ENCODE results near the gene CNIH3. TPM values are rescaled to one million over a fixed set of nuclear protein-coding genes. Genes with fewer than 3 reads are reported as not detected.

The CNIH3 gene
- polyA plus RNA-seq, 1 donor (not counting 4 experiments of a cell fraction or from before 2014, with no cell fraction given), result 0.81 TPM

DNA sequence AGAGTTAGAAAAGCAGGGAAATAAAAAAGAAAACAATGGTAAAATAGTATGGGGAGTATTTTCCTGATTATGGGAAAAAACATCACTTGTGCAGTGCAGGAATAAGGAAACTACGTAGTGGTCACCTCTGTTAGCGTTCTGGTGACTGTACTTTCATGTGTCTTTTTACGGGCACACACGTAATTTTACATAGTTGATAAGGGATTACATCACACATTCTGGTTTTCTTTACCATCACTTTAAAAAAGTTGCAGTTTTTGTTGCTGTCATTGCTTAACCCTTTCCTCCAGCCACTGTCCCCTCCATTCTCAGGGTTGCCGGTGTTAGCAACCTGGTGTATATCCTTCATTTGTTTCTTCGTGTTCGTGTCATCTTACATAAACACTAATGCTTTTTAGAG is 35.1 kb downstream of the CNIH3 start:
- TF ChIP-seq, protein P1, sequence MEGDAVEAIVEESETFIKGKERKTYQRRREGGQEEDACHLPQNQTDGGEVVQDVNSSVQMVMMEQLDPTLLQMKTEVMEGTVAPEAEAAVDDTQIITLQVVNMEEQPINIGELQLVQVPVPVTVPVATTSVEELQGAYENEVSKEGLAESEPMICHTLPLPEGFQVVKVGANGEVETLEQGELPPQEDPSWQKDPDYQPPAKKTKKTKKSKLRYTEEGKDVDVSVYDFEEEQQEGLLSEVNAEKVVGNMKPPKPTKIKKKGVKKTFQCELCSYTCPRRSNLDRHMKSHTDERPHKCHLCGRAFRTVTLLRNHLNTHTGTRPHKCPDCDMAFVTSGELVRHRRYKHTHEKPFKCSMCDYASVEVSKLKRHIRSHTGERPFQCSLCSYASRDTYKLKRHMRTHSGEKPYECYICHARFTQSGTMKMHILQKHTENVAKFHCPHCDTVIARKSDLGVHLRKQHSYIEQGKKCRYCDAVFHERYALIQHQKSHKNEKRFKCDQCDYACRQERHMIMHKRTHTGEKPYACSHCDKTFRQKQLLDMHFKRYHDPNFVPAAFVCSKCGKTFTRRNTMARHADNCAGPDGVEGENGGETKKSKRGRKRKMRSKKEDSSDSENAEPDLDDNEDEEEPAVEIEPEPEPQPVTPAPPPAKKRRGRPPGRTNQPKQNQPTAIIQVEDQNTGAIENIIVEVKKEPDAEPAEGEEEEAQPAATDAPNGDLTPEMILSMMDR (optimal IDR thresholded peaks at IDR 0.05 in 1 of 3, IDR thresholded peaks at IDR 0.05 in 1 of 3, conservative IDR thresholded peaks at IDR 0.05 in 1 of 3; ENCODE audit: extremely low read depth in 1 of 3, insufficient read depth in 2 of 3, low read length in 3 of 3), result no peak
- TF ChIP-seq EZH2 (IDR thresholded peaks at IDR 0.05; ENCODE audit: low read length), result no peak
- dilution Hi-C loops (cut with MboI; ENCODE audit: extremely low pct_ligation_motif_present, low sequenced_read_pairs), result no loop called here

DNA sequence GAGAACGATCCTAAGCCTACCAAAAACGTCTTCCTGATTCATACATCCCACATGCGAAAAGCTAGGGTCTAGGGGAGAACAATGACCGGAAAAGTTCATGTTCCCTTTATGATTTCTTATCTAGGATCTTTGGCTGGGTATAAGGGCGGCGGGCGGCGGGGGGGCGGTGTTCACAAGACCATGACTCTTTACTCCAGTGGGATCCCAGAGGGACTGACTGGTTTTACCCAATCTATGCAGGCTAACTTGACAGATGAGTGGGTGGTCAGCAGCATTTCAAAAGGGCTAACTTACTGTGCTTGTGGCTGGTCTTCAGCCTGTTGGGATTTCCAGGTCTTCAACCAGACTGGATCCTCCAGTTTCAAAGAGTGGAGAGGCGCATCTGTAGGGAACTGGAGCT is 40.3 kb downstream of the CNIH3 start:
- no peaks in the 10 kb centered on the region for H3K79me2 ChIP-seq (ENCODE audit: control insufficient read depth, insufficient read depth, low read length)
- H4K20me1 ChIP-seq (ENCODE audit: control insufficient read depth, extremely low read depth, insufficient read depth, low read length), result no peaks in the 10 kb centered on the region
- no peak overlapping the region for H3K4me3 ChIP-seq (ENCODE audit: control insufficient read depth in 2 of 3, extremely low read depth in 1 of 3, insufficient read depth in 2 of 3, low read depth in 1 of 3, low read length in 3 of 3)
- dilution Hi-C loops (cut with MboI; ENCODE audit: extremely low pct_ligation_motif_present, low sequenced_read_pairs), result no loop called here
- TF ChIP-seq, protein P1 (optimal IDR thresholded peaks at IDR 0.05 in 1 of 3, IDR thresholded peaks at IDR 0.05 in 1 of 3, conservative IDR thresholded peaks at IDR 0.05 in 1 of 3; ENCODE audit: extremely low read depth in 1 of 3, insufficient read depth in 2 of 3, low read length in 3 of 3), result no peak
- no peak for TF ChIP-seq EZH2 (IDR thresholded peaks at IDR 0.05; ENCODE audit: low read length)
- H3K27me3 ChIP-seq (ENCODE audit: control insufficient read depth, extremely low read depth, insufficient read depth, low read length), result no peaks in the 10 kb centered on the region
- no peak overlapping the region for H2AFZ ChIP-seq (ENCODE audit: control insufficient read depth, low read length)
- FAIRE-seq (no peak), DNase-seq (ENCODE audit: low read depth, low spot score) (no peak)
- H3K9me1 ChIP-seq (ENCODE audit: control insufficient read depth, extremely low read depth, insufficient read depth, low read length), result no peaks in the 10 kb centered on the region
- no peak overlapping the region for H3K27ac ChIP-seq (ENCODE audit: control insufficient read depth, insufficient read depth, low read length)
- no peaks in the 10 kb centered on the region for H3K9me3 ChIP-seq (ENCODE audit: control insufficient read depth, low read depth, low read length)
- no peaks in the 10 kb centered on the region for H3K36me3 ChIP-seq (ENCODE audit: control insufficient read depth in 2 of 2, extremely low read depth in 1 of 2, insufficient read depth in 2 of 2, low read length in 2 of 2)
- no peak overlapping the region for H3K4me2 ChIP-seq (ENCODE audit: control insufficient read depth, extremely low read depth, insufficient read depth, low read depth, low read length)
- H3K4me1 ChIP-seq (ENCODE audit: control insufficient read depth, extremely low read depth, insufficient read depth, low read length), result peaks cover 13% of the 10 kb centered on the region
- H3K9ac ChIP-seq (ENCODE audit: control insufficient read depth, extremely low read depth, insufficient read depth, low read length), result no peak overlapping the region

More for the DNA sequence above, 35.1 kb downstream of the CNIH3 start:
- H3K79me2 ChIP-seq (ENCODE audit: control insufficient read depth, insufficient read depth, low read length), result no peaks in the 10 kb centered on the region
- peaks cover 13% of the 10 kb centered on the region for H3K4me1 ChIP-seq (ENCODE audit: control insufficient read depth, extremely low read depth, insufficient read depth, low read length)
- no peaks in the 10 kb centered on the region for H3K9me3 ChIP-seq (ENCODE audit: control insufficient read depth, low read depth, low read length)
- no peak overlapping the region for H2AFZ ChIP-seq (ENCODE audit: control insufficient read depth, low read length)
- no peaks in the 10 kb centered on the region for H3K36me3 ChIP-seq (ENCODE audit: control insufficient read depth in 2 of 2, extremely low read depth in 1 of 2, insufficient read depth in 2 of 2, low read length in 2 of 2)
- no peaks in the 10 kb centered on the region for H3K27me3 ChIP-seq (ENCODE audit: control insufficient read depth, extremely low read depth, insufficient read depth, low read length)
- no peaks in the 10 kb centered on the region for H4K20me1 ChIP-seq (ENCODE audit: control insufficient read depth, extremely low read depth, insufficient read depth, low read length)
- DNase-seq (ENCODE audit: low read depth, low spot score) (no peak), FAIRE-seq (peak; percentile 70)
- no peaks in the 10 kb centered on the region for H3K9me1 ChIP-seq (ENCODE audit: control insufficient read depth, extremely low read depth, insufficient read depth, low read length)
- no peak overlapping the region for H3K4me3 ChIP-seq (ENCODE audit: control insufficient read depth in 2 of 3, extremely low read depth in 1 of 3, insufficient read depth in 2 of 3, low read depth in 1 of 3, low read length in 3 of 3)
- H3K27ac ChIP-seq (ENCODE audit: control insufficient read depth, insufficient read depth, low read length), result no peak overlapping the region
- H3K4me2 ChIP-seq (ENCODE audit: control insufficient read depth, extremely low read depth, insufficient read depth, low read depth, low read length), result no peak overlapping the region
- no peak overlapping the region for H3K9ac ChIP-seq (ENCODE audit: control insufficient read depth, extremely low read depth, insufficient read depth, low read length)

Measured in keratinocyte (primary cell).